Globus pallidus (tissue), 1 donor: ENCODE results near the gene ARHGEF10L.

Experiments used
- DNase-seq: peaks from one replicate; pipeline ENCODE4 v3.0.0-alpha.2; 2015; ENCODE audit warnings: low spot score

ARHGEF10L gene

GRCh38 chr1:17661546-17662157, 122.2 kb downstream of the ARHGEF10L start:
- DNase-seq = peak; percentile 57

GRCh38 chr1:17662296-17662695, 122.8 kb downstream of the ARHGEF10L start:
- DNase-seq = no peak

GRCh38 chr1:17662786-17663185, 123.3 kb downstream of the ARHGEF10L start:
- no peak for DNase-seq

- no peak for DNase-seq
Observed at GRCh38 chr1:17663646-17664045, 124.1 kb downstream of the ARHGEF10L start.

- no peak for DNase-seq
Observed at GRCh38 chr1:17664322-17664721, 124.8 kb downstream of the ARHGEF10L start.

- DNase-seq = no peak
Observed at GRCh38 chr1:17665054-17665453, 125.6 kb downstream of the ARHGEF10L start.

- no peak for DNase-seq
Observed at GRCh38 chr1:17665950-17666720, 126.6 kb downstream of the ARHGEF10L start.

- DNase-seq = no peak
Observed at GRCh38 chr1:17667641-17668040, 128.1 kb downstream of the ARHGEF10L start.

- DNase-seq = no peak
Observed at GRCh38 chr1:17668195-17668594, 128.7 kb downstream of the ARHGEF10L start.

GRCh38 chr1:17668624-17669175, 129.2 kb downstream of the ARHGEF10L start:
- no peak for DNase-seq

- DNase-seq = no peak
Observed at GRCh38 chr1:17669305-17669704, 129.8 kb downstream of the ARHGEF10L start.

GRCh38 chr1:17669866-17670451, 130.5 kb downstream of the ARHGEF10L start:
- DNase-seq = peak; percentile 32

- DNase-seq = no peak
Observed at GRCh38 chr1:17670587-17671313, 131.3 kb downstream of the ARHGEF10L start.

GRCh38 chr1:17671314-17671705, 131.8 kb downstream of the ARHGEF10L start:
- no peak for DNase-seq

- DNase-seq = no peak
Observed at GRCh38 chr1:17671741-17672140, 132.2 kb downstream of the ARHGEF10L start.

GRCh38 chr1:17672226-17672625, 132.7 kb downstream of the ARHGEF10L start:
- DNase-seq = no peak

GRCh38 chr1:17673329-17674072, 134.0 kb downstream of the ARHGEF10L start:
- peak; percentile 54 for DNase-seq

GRCh38 chr1:17674726-17675500, 135.4 kb downstream of the ARHGEF10L start:
- no peak for DNase-seq

GRCh38 chr1:17675744-17676143, 136.2 kb downstream of the ARHGEF10L start:
- no peak for DNase-seq

GRCh38 chr1:17676387-17677060, 137.0 kb downstream of the ARHGEF10L start:
- DNase-seq = no peak
